ENCODE data around the gene TMEM272.

DNA sequence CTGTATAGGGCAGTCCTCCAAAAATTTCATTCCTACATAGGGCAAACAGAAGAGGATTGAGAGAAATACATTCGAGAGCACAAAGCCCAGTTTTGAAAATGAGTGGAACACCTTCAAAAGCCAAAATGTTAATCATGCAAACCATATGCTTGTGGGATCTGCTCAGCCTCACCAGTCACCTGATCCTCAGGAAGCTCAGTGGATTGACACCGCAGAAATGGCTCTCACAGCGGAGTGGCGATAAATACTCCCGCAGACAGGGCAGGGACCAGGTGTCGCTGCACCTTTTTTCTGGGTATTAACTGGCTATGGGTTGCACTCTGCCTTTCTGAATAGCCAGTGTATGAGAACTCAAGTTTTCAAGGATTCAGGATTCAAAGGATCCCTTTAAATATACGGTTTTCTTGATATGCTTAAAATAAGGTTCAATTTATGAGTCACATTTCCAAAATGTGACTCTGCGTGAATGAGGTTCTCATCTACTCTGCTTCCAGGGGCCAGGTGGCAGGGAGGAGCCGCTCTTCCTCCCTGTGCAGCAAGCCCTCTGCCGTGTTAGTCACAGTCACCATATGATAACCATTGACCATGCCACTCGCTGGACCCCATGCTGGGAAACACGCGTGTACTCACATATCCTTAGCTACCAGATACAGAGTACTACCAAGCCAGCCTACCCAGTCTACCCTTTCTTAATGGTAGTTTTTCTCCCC is 22.7 kb downstream of the TMEM272 start:
- TF ChIP-seq, protein P1, sequence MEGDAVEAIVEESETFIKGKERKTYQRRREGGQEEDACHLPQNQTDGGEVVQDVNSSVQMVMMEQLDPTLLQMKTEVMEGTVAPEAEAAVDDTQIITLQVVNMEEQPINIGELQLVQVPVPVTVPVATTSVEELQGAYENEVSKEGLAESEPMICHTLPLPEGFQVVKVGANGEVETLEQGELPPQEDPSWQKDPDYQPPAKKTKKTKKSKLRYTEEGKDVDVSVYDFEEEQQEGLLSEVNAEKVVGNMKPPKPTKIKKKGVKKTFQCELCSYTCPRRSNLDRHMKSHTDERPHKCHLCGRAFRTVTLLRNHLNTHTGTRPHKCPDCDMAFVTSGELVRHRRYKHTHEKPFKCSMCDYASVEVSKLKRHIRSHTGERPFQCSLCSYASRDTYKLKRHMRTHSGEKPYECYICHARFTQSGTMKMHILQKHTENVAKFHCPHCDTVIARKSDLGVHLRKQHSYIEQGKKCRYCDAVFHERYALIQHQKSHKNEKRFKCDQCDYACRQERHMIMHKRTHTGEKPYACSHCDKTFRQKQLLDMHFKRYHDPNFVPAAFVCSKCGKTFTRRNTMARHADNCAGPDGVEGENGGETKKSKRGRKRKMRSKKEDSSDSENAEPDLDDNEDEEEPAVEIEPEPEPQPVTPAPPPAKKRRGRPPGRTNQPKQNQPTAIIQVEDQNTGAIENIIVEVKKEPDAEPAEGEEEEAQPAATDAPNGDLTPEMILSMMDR (IDR thresholded peaks at IDR 0.05; ENCODE audit: low read depth, low read length) = no peak
- no peak for TF ChIP-seq POLR2A (IDR thresholded peaks at IDR 0.05; ENCODE audit: extremely low read depth, insufficient read length)

Measured in NB4 (cell line).